GM12878 (cell line): ENCODE data around the gene ALCAM. TPM values are rescaled to one million over a fixed set of nuclear protein-coding genes. Genes with fewer than 3 reads are reported as not detected.
A peak's percentile ranks its signal among the peaks of the same experiment; 100 is the strongest.

Experiments used
- ATAC-seq: fragments of 200-7000 bp; cut with Tn5 transposase; 3 replicates; pipeline ENCODE4 v1.9.1; 2020; ENCODE audit warnings: mild to moderate bottlenecking, moderate library complexity
- BruUV-seq: library from RNA; stranded (reverse); fragments of 400-500 nt; replicated peaks from 2 replicates; lab custom pipeline; 2021; lab: Mats Ljungman, UMichigan
- CTCF ChIA-PET: fragments of 300-600 bp; sonication (Branson Sonifier 250); formaldehyde crosslinking; extraction: SDS; loops from one replicate; lab custom pipeline; 2021; ENCODE audit warnings: inconsistent platforms; lab: Yijun Ruan, JAX
- POLR2A ChIA-PET: fragments of 350-600 bp; formaldehyde crosslinking; extraction: SDS; loops from one replicate; lab custom pipeline; 2021; ENCODE audit warnings: inconsistent platforms; lab: Charles Lee
- RAD21 ChIA-PET: fragments of 300-600 bp; sonication (Branson Sonifier 250); formaldehyde crosslinking; loops from one replicate; lab custom pipeline; 2023; ENCODE audit warnings: antibody characterized with exemption; ENCODE audit not compliant: unreplicated experiment; lab: Charles Lee
- SMC1A ChIA-PET: fragments of 300-600 bp; sonication (Branson Sonifier 250); formaldehyde crosslinking; loops from one replicate; lab custom pipeline; 2023; ENCODE audit not compliant: unreplicated experiment, uncharacterized antibody; lab: Charles Lee
- DNase-seq: peaks from one replicate; pipeline ENCODE4 v3.0.0-alpha.2; 2011; ENCODE audit warnings: low read depth, low spot score
- FAIRE-seq: peaks from 3 replicates; lab custom pipeline; 2011; peaks lifted over from hg19 to GRCh38; lab: Jason Lieb, UNC
- H2AFZ ChIP-seq: 2 replicates; pipeline ENCODE4 v1.6.0; 2011; ENCODE audit warnings: low read depth, low read length, control low read depth; ENCODE audit not compliant: control insufficient read depth
- H3K27ac ChIP-seq: 2 replicates; pipeline ENCODE4 v1.5.1; 2011; ENCODE audit warnings: control low read depth; ENCODE audit not compliant: control insufficient read depth, insufficient read depth
- H3K27me3 ChIP-seq, 2 experiments: replicated peaks in 1 of 2; 2 replicates each; pipeline versions ENCODE4 v1.6.0 to v1.6.1; 2011; ENCODE audit warnings: low read length in 1 of 2; ENCODE audit not compliant: control insufficient read depth in 2 of 2, insufficient read depth in 2 of 2
- H3K36me3 ChIP-seq, 2 experiments: 2 replicates each; pipeline ENCODE4 v1.5.1; 2011; ENCODE audit warnings: low read length in 1 of 2; ENCODE audit not compliant: control insufficient read depth in 2 of 2, insufficient read depth in 2 of 2
- H3K4me1 ChIP-seq: 2 replicates; pipeline ENCODE4 v1.6.1; 2011; ENCODE audit warnings: mild to moderate bottlenecking, low read length, moderate library complexity, mixed read lengths; ENCODE audit not compliant: control insufficient read depth, insufficient read depth
- H3K4me2 ChIP-seq: 2 replicates; pipeline ENCODE4 v1.6.0; 2011; ENCODE audit warnings: control low read depth; ENCODE audit not compliant: control insufficient read depth, insufficient read depth
- H3K4me3 ChIP-seq: fragments of 200-600 bp; sonication (generic); 2 replicates; pipeline ENCODE4 v1.5.1; 2016
- H3K79me2 ChIP-seq: 2 replicates; pipeline ENCODE4 v1.6.0; 2011; ENCODE audit warnings: low read length; ENCODE audit not compliant: control insufficient read depth, insufficient read depth
- H3K9ac ChIP-seq: 2 replicates; pipeline ENCODE4 v1.8.0; 2011; ENCODE audit warnings: low read length, control low read depth, mixed read lengths; ENCODE audit not compliant: control insufficient read depth, insufficient read depth
- H3K9me3 ChIP-seq: replicated peaks from 3 replicates; pipeline ENCODE4 v1.5.1; 2011; ENCODE audit warnings: mild to moderate bottlenecking, low read length; ENCODE audit not compliant: control insufficient read depth, insufficient read depth
- H4K20me1 ChIP-seq: 2 replicates; pipeline ENCODE4 v1.6.0; 2011; ENCODE audit not compliant: control insufficient read depth, insufficient read depth
- CHD2 ChIP-seq: IDR thresholded peaks from 2 replicates; pipeline ENCODE4 v1.6.1; 2011; ENCODE audit warnings: low read depth, low read length, improper control_type of control experiment, borderline replicate concordance
- CUX1 ChIP-seq: IDR thresholded peaks from 2 replicates; pipeline ENCODE4 v1.6.1; 2012; ENCODE audit warnings: improper control_type of control experiment, low read depth, low read length; ENCODE audit not compliant: insufficient replicate concordance
- JUNB ChIP-seq: IDR thresholded peaks from 2 replicates; pipeline ENCODE4 v1.6.1; 2016; ENCODE audit warnings: antibody characterized with exemption, mild to moderate bottlenecking
- JUND ChIP-seq: IDR thresholded peaks from 2 replicates; pipeline ENCODE4 v1.6.1; 2012; ENCODE audit warnings: low read depth, mild to moderate bottlenecking, low read length, improper control_type of control experiment, moderate library complexity
- NR2F1 ChIP-seq: fragments of 450-650 bp; conservative IDR thresholded peaks from 2 replicates; pipeline ENCODE4 v1.6.1; 2017; ENCODE audit warnings: mild to moderate bottlenecking
- PBX3 ChIP-seq: IDR thresholded peaks from 2 replicates; pipeline ENCODE4 v1.6.1; 2011; ENCODE audit warnings: mild to moderate bottlenecking, low read depth, low read length, moderate library complexity; ENCODE audit not compliant: insufficient replicate concordance
- SREBF1 ChIP-seq: IDR thresholded peaks from 2 replicates; pipeline ENCODE4 v1.6.1; 2012; ENCODE audit warnings: mild to moderate bottlenecking, low read length
- TARDBP ChIP-seq: IDR thresholded peaks from 2 replicates; pipeline ENCODE4 v1.6.1; 2016; ENCODE audit warnings: borderline replicate concordance
- WRNIP1 ChIP-seq: IDR thresholded peaks from 2 replicates; pipeline ENCODE4 v1.6.1; 2011; ENCODE audit warnings: low read depth, low read length, improper control_type of control experiment, borderline replicate concordance
- WGBS: methylation state at CpG from one replicate; pipeline ENCODE4 v1.1.6; 2016; ENCODE audit warnings: low lambda C conversion rate; ENCODE audit not compliant: insufficient replicate concordance, insufficient coverage; ENCODE audit errors: missing lambda C conversion rate; 5-methylcytosine and 5-hydroxymethylcytosine counted together
- in situ Hi-C: fragments of 300-500 bp; cut with MboI; formaldehyde crosslinking; loops from 9 replicates; pipeline ENCODE4 v1.14.3; 2018; ENCODE audit warnings: mixed read lengths
- intact Hi-C: fragments of 100-400 bp; cut with micrococcal nuclease; formaldehyde crosslinking; loops from one replicate; pipeline ENCODE4 v1.14.2; 2022; ENCODE audit not compliant: unreplicated experiment
- polyA plus RNA-seq, 11 experiments: library from polyadenylated mRNA; depleted of rRNA in 4 of 11; unstranded in 6 of 11; stranded (reverse) in 5 of 11; fragments of >200 nt; fragmentation: Nextera tagmentation in 4 of 11; fragmentation: Illumina TruSeq in 1 of 11; extraction: Ambion mirVana in 4 of 11; extraction: Trizol in 1 of 11; gene quantifications; 1 replicate in 1 of 11; 2 replicates in 10 of 11; pipeline versions ENCODE4 v1.2.1 to v1.2.3, GENCODE V29; 2011 to 2016; ENCODE audit warnings: inconsistent platforms in 2 of 11, missing spikeins in 2 of 11, low read depth in 1 of 11
- total RNA-seq, 4 experiments: library from RNA; depleted of rRNA in 3 of 4; stranded (reverse); fragments of >200 nt in 3 of 4; fragmentation: Illumina TruSeq in 1 of 4; extraction: Trizol in 1 of 4; gene quantifications; 2 replicates each; pipeline versions ENCODE4 v1.2.1 to v1.2.3, GENCODE V29; 2013 to 2021

Gene ALCAM
- total and polyA plus RNA-seq, 10 of the 15 experiments (the other 5 are each of a cell fraction or from before 2014, with no cell fraction given), result 12.2 to 54.2 (median 32.6) TPM

GRCh38 chr3:105385819-105386508, 19.3 kb downstream of the ALCAM start:
- peaks cover 7% of the 10 kb centered on the region; the same call in 2 of the 3 replicates for H3K9me3 ChIP-seq
- SMC1A ChIA-PET, result interaction anchor here (0.5 kb wide), 1 partner anchor 21 kb away, joined by 3 read pairs; no protein-coding TSS in a partner anchor
- H3K79me2 ChIP-seq, result peaks cover 4% of the 10 kb centered on the region
- no peaks in the 10 kb centered on the region for H3K4me1 ChIP-seq
- no peak overlapping the region for H3K9ac ChIP-seq
- intact Hi-C loops, result no loop called here
- in situ Hi-C loops, result no loop called here
- H4K20me1 ChIP-seq, result no peaks in the 10 kb centered on the region
- POLR2A ChIA-PET, result no interaction called here
- no peak overlapping the region for H3K4me3 ChIP-seq
- no peak overlapping the region for H2AFZ ChIP-seq
- RAD21 ChIA-PET, result no interaction called here
- H3K36me3 ChIP-seq, result no peaks in the 10 kb centered on the region
- no peaks in the 10 kb centered on the region for H3K27me3 ChIP-seq
- TF ChIP-seq NR2F1, result no peak
- peak; percentile 22; the same call in 1 of the 2 replicates for TF ChIP-seq JUNB
- no peak overlapping the region for H3K4me2 ChIP-seq
- no peak for FAIRE-seq
- CTCF ChIA-PET, result interaction anchor here (1.8 kb wide), 1 partner anchor 9 kb away, joined by 4 read pairs; no protein-coding TSS in a partner anchor
- no peak overlapping the region for H3K27ac ChIP-seq
- DNase-seq, result no peak
- BruUV-seq, result no TSS peak
- peak; percentile 87 for ATAC-seq

DNA sequence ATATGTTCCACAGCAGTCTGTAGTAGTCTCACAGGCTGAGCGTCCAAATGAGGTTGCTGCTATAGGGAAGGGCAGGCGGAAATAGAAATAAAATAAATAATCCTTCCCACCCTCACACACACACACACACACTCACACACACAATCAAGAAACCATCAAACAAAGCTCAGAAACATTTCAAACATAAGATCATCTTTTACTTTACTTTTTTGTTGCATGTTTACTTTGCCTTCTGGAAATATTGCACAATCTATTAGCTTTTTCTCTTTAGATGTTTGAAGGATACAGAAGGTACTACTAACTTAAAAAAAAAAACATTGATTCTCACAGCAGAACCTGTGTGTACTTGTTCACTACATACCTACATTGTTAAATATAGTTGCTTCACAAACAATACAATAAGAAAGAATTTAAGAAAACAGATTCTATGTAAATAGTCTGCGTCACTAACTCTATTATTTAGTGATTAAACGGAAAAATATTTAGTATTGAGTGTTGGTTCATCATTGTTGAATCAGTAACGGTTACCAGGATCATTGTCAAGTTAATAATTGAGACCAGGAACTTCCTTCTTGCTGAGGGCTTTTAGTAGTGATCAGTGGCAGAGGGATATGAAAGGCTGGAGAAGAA, 20.5 kb downstream of the ALCAM start:
- intact Hi-C loops, result no loop called here
- in situ Hi-C loops, result no loop called here
- ChIA-PET RAD21 (no interaction called here), POLR2A (no interaction called here), CTCF (interaction anchor here (1.9 kb wide), 1 partner anchor 141 kb away, joined by 5 read pairs; no protein-coding TSS in a partner anchor), SMC1A (interaction anchor here (2.0 kb wide), 1 partner anchor 11 kb away, joined by 4 read pairs; no protein-coding TSS in a partner anchor)
- H3K4me1 ChIP-seq, result no peaks in the 10 kb centered on the region
- H3K79me2 ChIP-seq, result peaks cover 3% of the 10 kb centered on the region
- no peak for DNase-seq
- no peak overlapping the region for H3K27ac ChIP-seq
- no peak for FAIRE-seq
- H2AFZ ChIP-seq, result no peak overlapping the region
- peaks cover 7% of the 10 kb centered on the region; the same call in 2 of the 3 replicates for H3K9me3 ChIP-seq
- no peak for ATAC-seq
- no peak overlapping the region for H3K4me2 ChIP-seq
- WGBS, result 86% methylated on average over 5 of the region's 5 CpGs
- no peak overlapping the region for H3K4me3 ChIP-seq
- no peaks in the 10 kb centered on the region for H4K20me1 ChIP-seq
- BruUV-seq, result no TSS peak
- no peak overlapping the region for H3K9ac ChIP-seq
- no peaks in the 10 kb centered on the region for H3K36me3 ChIP-seq
- no peaks in the 10 kb centered on the region for H3K27me3 ChIP-seq
- TF ChIP-seq CHD2, result no peak
- no peak for TF ChIP-seq TARDBP
- TF ChIP-seq WRNIP1, result no peak
- TF ChIP-seq CUX1, result no peak
- TF ChIP-seq JUND, result no peak
- no peak for TF ChIP-seq SREBF1
- TF ChIP-seq PBX3, result no peak
